Left ventricle myocardium inferior (tissue), 1 donor: ENCODE results near the gene HS3ST6. TPM values are rescaled to one million over a fixed set of nuclear protein-coding genes. Genes with fewer than 3 reads are reported as not detected.

Source experiments
- DNase-seq: peaks from one replicate; pipeline ENCODE4 v3.0.0-alpha.2; 2020
- H3K27ac ChIP-seq: fragments of 200-600 bp; replicated peaks from 2 replicates; pipeline ENCODE4 v1.8.0; 2021
- H3K27me3 ChIP-seq: fragments of 200-600 bp; 2 replicates; pipeline ENCODE4 v1.8.0; 2021; ENCODE audit warnings: low read depth
- H3K36me3 ChIP-seq: fragments of 200-600 bp; 2 replicates; pipeline ENCODE4 v1.8.0; 2021
- H3K4me1 ChIP-seq: fragments of 200-600 bp; 2 replicates; pipeline ENCODE4 v1.8.0; 2021
- H3K4me3 ChIP-seq: fragments of 200-600 bp; 2 replicates; pipeline ENCODE4 v1.8.0; 2021; ENCODE audit warnings: mild to moderate bottlenecking, moderate library complexity
- H3K9me3 ChIP-seq: fragments of 200-600 bp; replicated peaks from 2 replicates; pipeline ENCODE4 v1.8.0; 2021
- CTCF ChIP-seq: fragments of 200-600 bp; IDR thresholded peaks from 2 replicates; pipeline ENCODE4 v1.8.0; 2021; ENCODE audit warnings: antibody characterized with exemption, mild to moderate bottlenecking, borderline replicate concordance
- intact Hi-C: fragments of 100-400 bp; cut with micrococcal nuclease; formaldehyde crosslinking; loops from one replicate; pipeline ENCODE4 v1.11.0; 2022
- total RNA-seq: library from RNA; stranded (reverse); fragmentation: NEBNext Ultra II Directional; extraction: Animal tissue kit (Norgen Biotek cat#: 25700); gene quantifications from one replicate; pipeline ENCODE4 v1.2.1, GENCODE V29; 2021
- donor health status: DM: no; HTN: yes; CAD: no; lungs with severe emphysema.

HS3ST6 gene
- total RNA-seq, 1 donor from 2014 or later, result not detected

- Histone ChIP-seq H3K36me3 (no peaks in the 10 kb centered on the region), H3K27me3 (peaks cover 91% of the 10 kb centered on the region), H3K4me3 (no peak overlapping the region), H3K9me3 (no peaks in the 10 kb centered on the region), H3K27ac (no peak overlapping the region), H3K4me1 (no peaks in the 10 kb centered on the region)
- DNase-seq, result no peak
- intact Hi-C loops, result no loop called here
- TF ChIP-seq CTCF, result no peak
Measured at GRCh38 chr16:1911467-1912214, 6.6 kb downstream of the HS3ST6 start.

GRCh38 chr16:1909561-1910231 is 8.5 kb downstream of the HS3ST6 start:
- Histone ChIP-seq H3K36me3 (no peaks in the 10 kb centered on the region), H3K9me3 (no peaks in the 10 kb centered on the region), H3K4me3 (no peak overlapping the region), H3K4me1 (no peaks in the 10 kb centered on the region), H3K27me3 (peaks cover 91% of the 10 kb centered on the region), H3K27ac (no peak overlapping the region)
- intact Hi-C loops, result no loop called here
- DNase-seq, result no peak
- no peak for TF ChIP-seq CTCF

- intact Hi-C loops, result no loop called here
- no peak overlapping the region for H3K27ac ChIP-seq
- no peaks in the 10 kb centered on the region for H3K4me1 ChIP-seq
- no peaks in the 10 kb centered on the region for H3K36me3 ChIP-seq
- no peak overlapping the region for H3K4me3 ChIP-seq
- peaks cover 91% of the 10 kb centered on the region for H3K27me3 ChIP-seq
- DNase-seq, result no peak
- no peak for TF ChIP-seq CTCF
- no peaks in the 10 kb centered on the region for H3K9me3 ChIP-seq
Measured at GRCh38 chr16:1908983-1909382, 9.2 kb downstream of the HS3ST6 start.

GRCh38 chr16:1908184-1908583 is 10.0 kb downstream of the HS3ST6 start:
- Histone ChIP-seq H3K4me1 (no peaks in the 10 kb centered on the region), H3K27me3 (peaks cover 91% of the 10 kb centered on the region), H3K4me3 (no peak overlapping the region), H3K36me3 (no peaks in the 10 kb centered on the region), H3K27ac (no peak overlapping the region), H3K9me3 (no peaks in the 10 kb centered on the region)
- no peak for DNase-seq
- intact Hi-C loops, result no loop called here
- TF ChIP-seq CTCF, result no peak

- Histone ChIP-seq H3K9me3 (no peaks in the 10 kb centered on the region), H3K36me3 (no peaks in the 10 kb centered on the region), H3K4me1 (no peaks in the 10 kb centered on the region), H3K27ac (no peak overlapping the region), H3K27me3 (peaks cover 94% of the 10 kb centered on the region), H3K4me3 (no peak overlapping the region)
- no peak for TF ChIP-seq CTCF
- intact Hi-C loops, result no loop called here
- DNase-seq, result no peak
Measured at GRCh38 chr16:1907226-1907860, 10.9 kb downstream of the HS3ST6 start.
